Testis (tissue), 3 donors: Measurements from ENCODE around the gene SRCIN1. TPM values are rescaled to one million over a fixed set of nuclear protein-coding genes. Genes with fewer than 3 reads are reported as not detected.
A peak's percentile ranks its signal among the peaks of the same experiment; 100 is the strongest.

ENCODE experiments used
- DNase-seq: peaks from one replicate; pipeline ENCODE4 v3.0.0-alpha.2; 2019
- H3K27ac ChIP-seq, 2 donors: fragments of 200-600 bp; sonication (generic); one replicate each; pipeline ENCODE4 v1.5.1; 2019
- H3K27me3 ChIP-seq: fragments of 200-600 bp; sonication (generic); one replicate; pipeline ENCODE4 v1.5.1; 2019
- H3K36me3 ChIP-seq: fragments of 200-600 bp; sonication (generic); one replicate; pipeline ENCODE4 v1.5.1; 2017; ENCODE audit warnings: low read depth; ENCODE audit errors: missing control alignments
- H3K4me1 ChIP-seq: fragments of 200-600 bp; sonication (generic); one replicate; pipeline ENCODE4 v1.5.1; 2019
- H3K4me3 ChIP-seq, 2 donors: fragments of 200-600 bp; sonication (generic); one replicate each; pipeline ENCODE4 v1.5.1; 2017 to 2019
- H3K9me3 ChIP-seq: fragments of 200-600 bp; sonication (generic); one replicate; pipeline ENCODE4 v1.5.1; 2017
- CTCF ChIP-seq, 3 experiments: fragments of 450-650 bp in 2 of 3; fragments of 200-600 bp in 1 of 3; sonication (generic) in 1 of 3; IDR thresholded peaks; one replicate each; pipeline ENCODE4 v1.5.1; 2016 to 2019; ENCODE audit warnings: antibody characterized with exemption in 3 of 3, mild to moderate bottlenecking in 2 of 3, moderate library complexity in 1 of 3
- POLR2A ChIP-seq: fragments of 450-650 bp; IDR thresholded peaks from one replicate; pipeline ENCODE4 v1.6.1; 2017; ENCODE audit warnings: antibody characterized with exemption, mild to moderate bottlenecking, moderate library complexity
- WGBS, 2 donors: methylation state at CpG; one replicate each; pipeline ENCODE4 v1.1.5; 2018; 5-methylcytosine and 5-hydroxymethylcytosine counted together
- intact Hi-C: fragments of 100-400 bp; cut with DNase I; formaldehyde crosslinking; loops from one replicate; pipeline ENCODE4 v1.15.1; 2023; ENCODE audit warnings: low total_unique reads
- polyA plus RNA-seq: library from polyadenylated mRNA; stranded (reverse); fragments of 350-450 nt; fragmentation: Illumina TruSeq; extraction: RNeasy Lipid Tissue Mini Kit (QIAGEN cat#74804); gene quantifications from one replicate; pipeline ENCODE4 v1.2.3, GENCODE V29; 2014; ENCODE audit warnings: low read depth, low replicate concordance; ENCODE audit not compliant: insufficient read depth
- total RNA-seq, 2 donors: library from RNA; depleted of rRNA; stranded (reverse); fragments of >200 nt; gene quantifications; one replicate each; pipeline ENCODE4 v1.2.3, GENCODE V29; 2016

SRCIN1 gene
- total and polyA plus RNA-seq, 3 donors from 2014 or later = 3.2 to 8.9 (median 6.2) TPM

DNA sequence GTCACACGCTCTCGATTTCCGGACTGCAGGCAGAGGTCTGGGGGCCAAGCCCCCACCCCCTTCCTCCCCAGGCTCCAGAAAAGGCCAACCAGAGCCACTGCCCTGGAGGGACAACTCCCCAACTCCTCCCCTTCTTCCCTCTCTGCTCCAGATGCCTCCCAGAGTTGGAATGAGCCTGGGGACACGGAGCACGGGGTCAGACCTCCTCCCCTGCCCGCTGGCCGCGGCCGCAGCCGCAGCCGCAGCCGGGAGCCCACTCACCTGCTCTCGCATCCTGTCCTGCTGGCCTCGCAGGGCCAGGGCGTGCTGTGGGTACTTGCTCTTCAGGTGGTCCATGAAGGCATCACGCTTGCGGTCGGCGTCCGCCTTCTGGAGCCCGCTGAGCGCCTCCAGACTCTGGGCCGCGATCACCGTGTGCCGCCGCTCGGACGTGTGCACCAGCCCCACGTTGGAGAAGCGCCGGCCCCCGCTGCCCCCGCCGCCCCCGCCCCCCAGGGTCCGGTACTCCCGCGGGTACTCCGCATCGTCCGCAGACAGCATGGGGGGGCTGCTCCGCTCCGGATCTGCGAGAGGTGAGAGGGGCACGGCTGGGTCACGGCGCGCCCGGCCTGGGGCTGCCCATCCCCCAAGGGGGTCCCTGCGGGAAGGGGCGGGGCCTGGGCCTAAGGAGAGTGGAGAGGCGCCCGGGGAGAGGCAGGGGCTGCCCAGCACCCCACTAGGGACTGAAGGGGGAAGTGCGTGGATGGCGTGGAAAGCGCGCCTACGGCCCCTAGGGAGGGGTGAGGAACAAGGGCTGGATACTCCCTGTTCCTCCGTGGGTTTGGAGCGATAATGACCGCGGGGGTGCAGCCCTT, 27.3 kb downstream of the SRCIN1 start:
- H3K27me3 ChIP-seq = no peaks in the 10 kb centered on the region

GRCh38 chr17:38577645-38578173, 28.0 kb downstream of the SRCIN1 start:
- intact Hi-C loops = no loop called here
- 47 to 56% methylated on average over 8 to 12 of the region's 12 CpGs for WGBS, 2 donors
- no peak overlapping the region for H3K27ac ChIP-seq
- no peak overlapping the region for H3K4me3 ChIP-seq
- H3K4me1 ChIP-seq = peaks cover 7% of the 10 kb centered on the region
- no peak for TF ChIP-seq CTCF (IDR thresholded peaks at IDR 0.05)
- TF ChIP-seq POLR2A = no peak
- H3K27me3 ChIP-seq = no peaks in the 10 kb centered on the region
- H3K9me3 ChIP-seq = no peaks in the 10 kb centered on the region
- no peaks in the 10 kb centered on the region for H3K36me3 ChIP-seq
- no peak for DNase-seq

More for the DNA sequence above, 27.3 kb downstream of the SRCIN1 start:
- Histone ChIP-seq H3K27ac (no peak overlapping the region), H3K4me1 (peaks cover 7% of the 10 kb centered on the region), H3K4me3 (peak overlapping the region; percentile 12 to 39), H3K36me3 (no peaks in the 10 kb centered on the region), H3K9me3 (no peaks in the 10 kb centered on the region)
- intact Hi-C loops = no loop called here
- no peak for TF ChIP-seq CTCF (IDR thresholded peaks at IDR 0.05)
- no peak for TF ChIP-seq POLR2A
- no peak for DNase-seq
- WGBS, 2 donors = 2 to 8% methylated on average over 9 to 51 of the region's 63 CpGs

DNA sequence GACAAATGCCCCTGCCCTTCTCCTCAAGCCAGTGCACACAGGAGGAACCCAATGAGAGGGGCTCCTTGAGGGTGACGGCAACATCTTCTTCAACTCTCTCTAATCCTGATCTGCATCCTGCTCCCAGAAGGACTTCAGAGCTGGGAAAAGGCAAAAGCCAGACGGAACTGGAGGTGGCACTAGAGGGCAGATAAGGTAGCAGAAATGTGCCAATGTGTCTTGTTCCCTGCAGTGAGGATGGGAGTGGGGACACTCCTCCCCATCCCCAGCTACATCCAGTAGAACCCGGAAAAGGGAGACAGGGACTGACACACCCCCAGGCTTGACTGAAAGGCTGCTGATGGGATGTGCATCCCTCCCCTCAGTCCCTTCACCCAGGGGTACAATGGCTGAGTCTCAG, 28.5 kb downstream of the SRCIN1 start:
- Histone ChIP-seq H3K27ac (no peak overlapping the region), H3K27me3 (no peaks in the 10 kb centered on the region), H3K4me1 (peaks cover 9% of the 10 kb centered on the region), H3K9me3 (no peaks in the 10 kb centered on the region), H3K4me3 (no peak overlapping the region), H3K36me3 (no peaks in the 10 kb centered on the region)
- 71 to 92% methylated on average over 3 of the region's 3 CpGs for WGBS, 2 donors
- TF ChIP-seq POLR2A = no peak
- TF ChIP-seq CTCF (IDR thresholded peaks at IDR 0.05) = no peak
- intact Hi-C loops = no loop called here
- no peak for DNase-seq

DNA sequence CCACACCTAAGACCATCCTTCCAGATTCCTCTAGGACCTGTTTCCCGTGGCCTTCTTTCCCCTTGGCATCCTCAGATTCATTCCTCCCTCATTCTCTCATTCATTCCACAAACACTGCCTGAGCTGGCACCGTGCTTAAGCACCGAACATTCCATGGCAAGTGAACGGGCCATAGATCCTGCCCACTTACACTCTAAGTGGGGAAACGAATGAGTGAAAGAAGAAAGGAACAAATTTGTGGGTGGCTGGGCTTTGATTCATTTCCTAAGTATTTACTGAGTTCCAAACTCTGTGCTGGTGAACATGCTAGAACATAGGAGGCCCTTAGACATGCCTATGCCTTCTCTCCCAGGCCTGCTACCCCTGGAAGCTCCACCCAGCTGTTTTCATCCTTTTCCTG, 30.0 kb downstream of the SRCIN1 start:
- H3K4me1 ChIP-seq = peaks cover 14% of the 10 kb centered on the region
- TF ChIP-seq CTCF (IDR thresholded peaks at IDR 0.05) (no peak), POLR2A (no peak)
- no peaks in the 10 kb centered on the region for H3K27me3 ChIP-seq
- H3K36me3 ChIP-seq = no peaks in the 10 kb centered on the region
- intact Hi-C loops = no loop called here
- H3K9me3 ChIP-seq = no peaks in the 10 kb centered on the region
- WGBS, 2 donors = 87 to 90% methylated on average over 5 of the region's 5 CpGs
- no peak for DNase-seq
- no peak overlapping the region for H3K27ac ChIP-seq
- no peak overlapping the region for H3K4me3 ChIP-seq
